Measurements from ENCODE around the gene ZNF579.

The ZNF579 gene

DNA sequence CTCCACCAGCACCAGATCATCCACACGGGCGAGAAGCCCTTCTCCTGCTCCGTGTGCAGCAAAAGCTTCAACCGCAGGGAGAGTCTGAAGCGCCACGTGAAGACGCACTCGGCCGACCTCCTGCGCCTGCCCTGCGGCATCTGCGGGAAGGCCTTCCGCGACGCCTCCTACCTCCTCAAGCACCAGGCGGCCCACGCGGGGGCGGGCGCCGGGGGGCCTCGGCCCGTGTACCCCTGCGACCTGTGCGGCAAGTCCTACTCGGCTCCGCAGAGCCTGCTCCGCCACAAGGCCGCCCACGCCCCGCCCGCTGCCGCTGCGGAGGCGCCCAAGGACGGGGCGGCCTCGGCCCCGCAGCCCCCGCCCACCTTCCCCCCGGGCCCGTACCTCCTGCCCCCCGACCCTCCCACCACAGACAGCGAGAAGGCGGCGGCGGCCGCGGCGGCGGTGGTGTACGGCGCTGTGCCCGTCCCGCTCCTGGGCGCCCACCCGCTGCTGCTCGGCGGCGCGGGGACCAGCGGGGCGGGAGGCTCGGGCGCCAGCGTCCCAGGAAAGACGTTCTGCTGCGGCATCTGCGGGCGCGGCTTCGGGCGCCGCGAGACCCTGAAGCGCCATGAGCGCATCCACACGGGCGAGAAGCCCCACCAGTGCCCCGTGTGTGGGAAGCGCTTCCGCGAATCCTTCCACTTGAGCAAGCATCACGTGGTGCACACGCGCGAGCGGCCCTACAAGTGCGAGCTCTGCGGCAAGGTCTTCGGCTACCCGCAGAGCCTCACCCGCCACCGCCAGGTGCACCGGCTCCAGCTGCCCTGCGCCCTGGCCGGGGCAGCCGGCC, 34.3 kb upstream of the ZNF579 start:
- DNase-seq (no peak), ATAC-seq (ENCODE audit: insufficient read depth, low read depth) (no peak)
- Histone ChIP-seq H2AFZ (ENCODE audit: low read depth, low read length) (no peak overlapping the region), H3K4me1 (ENCODE audit: insufficient read depth, low read length) (no peaks in the 10 kb centered on the region), H3K79me2 (ENCODE audit: insufficient read depth, low read length) (peaks cover 34% of the 10 kb centered on the region), H3K36me3 (ENCODE audit: insufficient read depth, low read length) (peaks cover 46% of the 10 kb centered on the region), H3K9me3 (ENCODE audit: insufficient read depth, low read length, severe bottlenecking) (no peaks in the 10 kb centered on the region), H4K20me1 (ENCODE audit: insufficient read depth, low read length) (peaks cover 32% of the 10 kb centered on the region), H3K27me3 (ENCODE audit: insufficient read depth, low read length, poor library complexity) (no peaks in the 10 kb centered on the region), H3K4me2 (ENCODE audit: insufficient read depth, low read length) (no peak overlapping the region), H3K27ac (ENCODE audit: low read length) (no peak overlapping the region), H3K4me3 (ENCODE audit: low read depth in 1 of 2, low read length in 2 of 2) (no peak overlapping the region), H3K9ac (ENCODE audit: low read depth, low read length) (no peak overlapping the region)
- TF ChIP-seq, protein P1, sequence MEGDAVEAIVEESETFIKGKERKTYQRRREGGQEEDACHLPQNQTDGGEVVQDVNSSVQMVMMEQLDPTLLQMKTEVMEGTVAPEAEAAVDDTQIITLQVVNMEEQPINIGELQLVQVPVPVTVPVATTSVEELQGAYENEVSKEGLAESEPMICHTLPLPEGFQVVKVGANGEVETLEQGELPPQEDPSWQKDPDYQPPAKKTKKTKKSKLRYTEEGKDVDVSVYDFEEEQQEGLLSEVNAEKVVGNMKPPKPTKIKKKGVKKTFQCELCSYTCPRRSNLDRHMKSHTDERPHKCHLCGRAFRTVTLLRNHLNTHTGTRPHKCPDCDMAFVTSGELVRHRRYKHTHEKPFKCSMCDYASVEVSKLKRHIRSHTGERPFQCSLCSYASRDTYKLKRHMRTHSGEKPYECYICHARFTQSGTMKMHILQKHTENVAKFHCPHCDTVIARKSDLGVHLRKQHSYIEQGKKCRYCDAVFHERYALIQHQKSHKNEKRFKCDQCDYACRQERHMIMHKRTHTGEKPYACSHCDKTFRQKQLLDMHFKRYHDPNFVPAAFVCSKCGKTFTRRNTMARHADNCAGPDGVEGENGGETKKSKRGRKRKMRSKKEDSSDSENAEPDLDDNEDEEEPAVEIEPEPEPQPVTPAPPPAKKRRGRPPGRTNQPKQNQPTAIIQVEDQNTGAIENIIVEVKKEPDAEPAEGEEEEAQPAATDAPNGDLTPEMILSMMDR (IDR thresholded peaks at IDR 0.05; ENCODE audit: borderline replicate concordance, extremely low read depth, low read length, poor library complexity, severe bottlenecking) = no peak
- TF ChIP-seq EZH2 (IDR thresholded peaks at IDR 0.05; ENCODE audit: borderline replicate concordance, low read depth, low read length, severe bottlenecking) = no peak

DNA sequence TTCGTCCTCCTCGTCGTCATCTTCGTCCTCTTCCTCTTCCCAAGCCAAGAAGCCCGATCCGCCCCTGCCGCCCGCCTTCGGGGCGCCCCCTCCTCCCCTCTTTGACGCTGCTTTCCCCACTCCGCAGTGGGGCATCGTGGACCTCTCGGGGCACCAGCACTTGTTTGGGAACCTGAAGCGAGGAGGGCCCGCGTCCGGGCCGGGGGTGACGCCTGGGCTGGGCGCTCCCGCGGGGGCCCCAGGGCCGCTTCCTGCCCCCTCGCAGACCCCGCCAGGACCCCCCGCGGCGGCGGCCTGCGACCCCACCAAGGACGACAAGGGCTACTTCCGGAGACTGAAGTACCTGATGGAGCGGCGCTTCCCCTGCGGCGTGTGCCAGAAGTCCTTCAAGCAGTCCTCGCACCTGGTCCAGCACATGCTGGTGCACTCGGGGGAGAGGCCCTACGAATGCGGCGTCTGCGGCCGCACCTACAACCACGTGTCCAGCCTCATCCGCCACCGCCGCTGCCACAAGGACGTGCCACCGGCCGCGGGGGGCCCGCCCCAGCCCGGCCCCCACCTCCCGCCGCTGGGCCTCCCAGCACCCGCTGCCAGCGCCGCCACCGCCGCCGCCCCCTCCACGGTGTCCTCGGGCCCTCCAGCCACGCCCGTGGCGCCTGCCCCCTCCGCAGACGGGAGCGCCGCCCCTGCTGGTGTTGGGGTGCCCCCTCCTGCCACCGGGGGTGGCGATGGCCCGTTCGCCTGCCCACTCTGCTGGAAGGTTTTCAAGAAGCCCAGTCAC, 33.5 kb upstream of the ZNF579 start:
- Histone ChIP-seq H3K36me3 (ENCODE audit: insufficient read depth, low read length) (peaks cover 54% of the 10 kb centered on the region), H3K27ac (ENCODE audit: low read length) (no peak overlapping the region), H3K9ac (ENCODE audit: low read depth, low read length) (no peak overlapping the region), H4K20me1 (ENCODE audit: insufficient read depth, low read length) (peaks cover 38% of the 10 kb centered on the region), H3K4me3 (ENCODE audit: low read depth in 1 of 2, low read length in 2 of 2) (no peak overlapping the region), H3K79me2 (ENCODE audit: insufficient read depth, low read length) (peaks cover 42% of the 10 kb centered on the region), H3K4me2 (ENCODE audit: insufficient read depth, low read length) (no peak overlapping the region), H3K27me3 (ENCODE audit: insufficient read depth, low read length, poor library complexity) (no peaks in the 10 kb centered on the region), H3K4me1 (ENCODE audit: insufficient read depth, low read length) (no peaks in the 10 kb centered on the region), H3K9me3 (ENCODE audit: insufficient read depth, low read length, severe bottlenecking) (no peaks in the 10 kb centered on the region), H2AFZ (ENCODE audit: low read depth, low read length) (no peak overlapping the region)
- no peak for TF ChIP-seq EZH2 (IDR thresholded peaks at IDR 0.05; ENCODE audit: borderline replicate concordance, low read depth, low read length, severe bottlenecking)
- TF ChIP-seq, protein P1 (IDR thresholded peaks at IDR 0.05; ENCODE audit: borderline replicate concordance, extremely low read depth, low read length, poor library complexity, severe bottlenecking) = no peak
- ATAC-seq (ENCODE audit: insufficient read depth, low read depth) (no peak), DNase-seq (no peak)

DNA sequence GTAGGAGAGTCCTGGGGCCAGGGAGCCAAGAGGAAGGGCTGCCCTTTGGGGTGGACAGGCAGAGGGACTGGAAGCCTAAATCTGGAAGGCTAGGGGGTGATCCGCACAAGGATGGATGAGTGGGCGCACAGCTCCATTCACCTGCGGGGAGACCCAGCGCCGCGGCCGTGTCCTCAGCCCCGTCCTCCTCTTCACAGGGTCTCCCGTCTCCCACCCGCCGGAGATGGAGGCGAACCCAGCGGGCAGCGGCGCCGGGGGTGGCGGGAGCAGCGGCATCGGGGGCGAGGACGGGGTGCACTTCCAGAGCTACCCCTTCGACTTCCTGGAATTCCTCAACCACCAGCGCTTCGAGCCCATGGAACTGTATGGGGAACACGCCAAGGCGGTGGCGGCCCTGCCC, 32.7 kb upstream of the ZNF579 start:
- no peak for ATAC-seq (ENCODE audit: insufficient read depth, low read depth)
- peaks cover 59% of the 10 kb centered on the region for H3K36me3 ChIP-seq (ENCODE audit: insufficient read depth, low read length)
- peaks cover 2% of the 10 kb centered on the region; the same call in 1 of the 2 replicates for H3K4me1 ChIP-seq (ENCODE audit: insufficient read depth, low read length)
- no peak for TF ChIP-seq EZH2 (IDR thresholded peaks at IDR 0.05; ENCODE audit: borderline replicate concordance, low read depth, low read length, severe bottlenecking)
- TF ChIP-seq, protein P1 (IDR thresholded peaks at IDR 0.05; ENCODE audit: borderline replicate concordance, extremely low read depth, low read length, poor library complexity, severe bottlenecking) = no peak
- H4K20me1 ChIP-seq (ENCODE audit: insufficient read depth, low read length) = peaks cover 43% of the 10 kb centered on the region
- no peak overlapping the region for H3K27ac ChIP-seq (ENCODE audit: low read length)
- no peak overlapping the region for H2AFZ ChIP-seq (ENCODE audit: low read depth, low read length)
- no peak for DNase-seq
- no peaks in the 10 kb centered on the region for H3K27me3 ChIP-seq (ENCODE audit: insufficient read depth, low read length, poor library complexity)
- H3K79me2 ChIP-seq (ENCODE audit: insufficient read depth, low read length) = peaks cover 49% of the 10 kb centered on the region
- H3K4me3 ChIP-seq (ENCODE audit: low read depth in 1 of 2, low read length in 2 of 2) = no peak overlapping the region
- no peaks in the 10 kb centered on the region for H3K9me3 ChIP-seq (ENCODE audit: insufficient read depth, low read length, severe bottlenecking)
- no peak overlapping the region for H3K9ac ChIP-seq (ENCODE audit: low read depth, low read length)
- H3K4me2 ChIP-seq (ENCODE audit: insufficient read depth, low read length) = no peak overlapping the region

All from DND-41 (cell line).